K562 (cell line): ENCODE results near the gene PNPLA2.

Source experiments
- BRD4 ChIP-seq: fragments of 200-600 bp; sonication (generic); IDR thresholded peaks from 2 replicates; pipeline ENCODE4 v1.6.1; 2017; ENCODE audit warnings: inconsistent platforms
- EP300 ChIP-seq: IDR thresholded peaks from 2 replicates; pipeline ENCODE4 v1.6.1; 2012; ENCODE audit warnings: low read length, improper control_type of control experiment
- MAFF ChIP-seq: IDR thresholded peaks from 2 replicates; pipeline ENCODE4 v1.6.1; 2012; ENCODE audit warnings: low read length, improper control_type of control experiment
- MTA2 ChIP-seq: fragments of 450-650 bp; IDR thresholded peaks from 2 replicates; pipeline ENCODE4 v1.6.1; 2016; ENCODE audit warnings: low read depth
- MTF1 ChIP-seq: fragments of 250-450 bp; sonication (Bioruptor Pico); IDR thresholded peaks from 2 replicates; pipeline ENCODE4 v1.9.0; 2021; ENCODE audit warnings: moderate library complexity, mild to moderate bottlenecking, inconsistent platforms, borderline replicate concordance
- NFRKB ChIP-seq: fragments of 450-650 bp; IDR thresholded peaks from 2 replicates; pipeline ENCODE4 v1.6.1; 2016; ENCODE audit warnings: low read depth
- POLR2A ChIP-seq: fragments of 450-650 bp; conservative IDR thresholded peaks from 2 replicates; pipeline ENCODE4 v1.6.1; 2016
- SMARCA4 ChIP-seq: fragments of 450-650 bp; IDR thresholded peaks from 2 replicates; pipeline ENCODE4 v1.6.1; 2016
- SPI1 ChIP-seq: IDR thresholded peaks from 2 replicates; pipeline ENCODE4 v1.6.1; 2011; ENCODE audit warnings: low read depth, low read length, control low read depth, borderline replicate concordance
- TF ChIP-seq, protein P1 (sequence below): sonication (generic); formaldehyde crosslinking; IDR thresholded peaks from 2 replicates; pipeline ENCODE4 v1.8.1; 2023; ENCODE audit warnings: missing genetic modification reagents, mild to moderate bottlenecking, borderline replicate concordance

DNA sequence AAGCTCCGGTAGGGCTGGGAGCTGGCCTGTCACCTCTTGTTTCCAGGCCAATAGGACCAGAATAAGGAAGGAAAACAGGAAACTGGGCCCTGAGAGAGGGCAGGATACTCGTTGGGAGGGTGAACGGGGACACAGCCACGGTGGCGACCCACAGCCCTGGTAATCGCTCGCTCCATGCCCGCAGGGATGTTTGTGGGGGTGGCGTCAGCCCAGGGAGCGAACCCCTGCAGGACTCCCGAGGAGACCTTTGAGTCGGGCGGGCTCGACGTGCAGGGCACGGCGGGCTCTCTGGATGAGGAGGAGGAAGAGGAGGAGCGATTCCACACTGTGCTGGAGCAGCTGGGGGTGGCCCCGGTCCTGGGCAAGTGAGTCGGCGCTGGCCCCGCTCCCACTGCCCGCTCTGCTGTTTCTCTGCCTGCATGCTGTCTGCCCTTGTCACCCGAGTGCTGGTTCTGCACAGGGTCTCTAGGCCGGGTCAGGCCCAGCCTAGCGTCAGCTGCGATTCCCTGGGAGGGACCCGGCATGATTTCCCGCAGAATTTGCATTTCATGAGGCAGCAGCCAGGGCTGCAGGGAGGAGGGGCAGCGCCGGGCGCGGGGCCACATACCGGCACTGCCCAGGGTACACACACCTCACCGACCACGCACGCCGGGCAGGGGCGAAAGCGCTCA is 10.6 kb downstream of the PNPLA2 start:
- no peak for TF ChIP-seq MAFF
- TF ChIP-seq SPI1: no peak
- no peak for TF ChIP-seq MTF1 (CRISPR knock-in tag)
- TF ChIP-seq, protein P1, sequence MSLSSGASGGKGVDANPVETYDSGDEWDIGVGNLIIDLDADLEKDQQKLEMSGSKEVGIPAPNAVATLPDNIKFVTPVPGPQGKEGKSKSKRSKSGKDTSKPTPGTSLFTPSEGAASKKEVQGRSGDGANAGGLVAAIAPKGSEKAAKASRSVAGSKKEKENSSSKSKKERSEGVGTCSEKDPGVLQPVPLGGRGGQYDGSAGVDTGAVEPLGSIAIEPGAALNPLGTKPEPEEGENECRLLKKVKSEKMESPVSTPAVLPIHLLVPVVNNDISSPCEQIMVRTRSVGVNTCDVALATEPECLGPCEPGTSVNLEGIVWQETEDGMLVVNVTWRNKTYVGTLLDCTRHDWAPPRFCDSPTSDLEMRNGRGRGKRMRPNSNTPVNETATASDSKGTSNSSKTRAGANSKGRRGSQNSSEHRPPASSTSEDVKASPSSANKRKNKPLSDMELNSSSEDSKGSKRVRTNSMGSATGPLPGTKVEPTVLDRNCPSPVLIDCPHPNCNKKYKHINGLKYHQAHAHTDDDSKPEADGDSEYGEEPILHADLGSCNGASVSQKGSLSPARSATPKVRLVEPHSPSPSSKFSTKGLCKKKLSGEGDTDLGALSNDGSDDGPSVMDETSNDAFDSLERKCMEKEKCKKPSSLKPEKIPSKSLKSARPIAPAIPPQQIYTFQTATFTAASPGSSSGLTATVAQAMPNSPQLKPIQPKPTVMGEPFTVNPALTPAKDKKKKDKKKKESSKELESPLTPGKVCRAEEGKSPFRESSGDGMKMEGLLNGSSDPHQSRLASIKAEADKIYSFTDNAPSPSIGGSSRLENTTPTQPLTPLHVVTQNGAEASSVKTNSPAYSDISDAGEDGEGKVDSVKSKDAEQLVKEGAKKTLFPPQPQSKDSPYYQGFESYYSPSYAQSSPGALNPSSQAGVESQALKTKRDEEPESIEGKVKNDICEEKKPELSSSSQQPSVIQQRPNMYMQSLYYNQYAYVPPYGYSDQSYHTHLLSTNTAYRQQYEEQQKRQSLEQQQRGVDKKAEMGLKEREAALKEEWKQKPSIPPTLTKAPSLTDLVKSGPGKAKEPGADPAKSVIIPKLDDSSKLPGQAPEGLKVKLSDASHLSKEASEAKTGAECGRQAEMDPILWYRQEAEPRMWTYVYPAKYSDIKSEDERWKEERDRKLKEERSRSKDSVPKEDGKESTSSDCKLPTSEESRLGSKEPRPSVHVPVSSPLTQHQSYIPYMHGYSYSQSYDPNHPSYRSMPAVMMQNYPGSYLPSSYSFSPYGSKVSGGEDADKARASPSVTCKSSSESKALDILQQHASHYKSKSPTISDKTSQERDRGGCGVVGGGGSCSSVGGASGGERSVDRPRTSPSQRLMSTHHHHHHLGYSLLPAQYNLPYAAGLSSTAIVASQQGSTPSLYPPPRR (CRISPR knock-in tag): no peak
- no peak for TF ChIP-seq EP300
- TF ChIP-seq MTA2: no peak
- TF ChIP-seq BRD4: no peak
- no peak for TF ChIP-seq POLR2A
- TF ChIP-seq SMARCA4: no peak
- TF ChIP-seq NFRKB: no peak
